Measurements from ENCODE around the gene NDOR1.

Gene NDOR1

GRCh38 chr9:137252555-137253506 is 47.3 kb downstream of the NDOR1 start:
- no peaks in the 10 kb centered on the region for H3K9me3 Mint-ChIP-seq
- no peaks in the 10 kb centered on the region for H3K27me3 Mint-ChIP-seq (ENCODE audit: low read depth)
- no peaks in the 10 kb centered on the region for H3K4me1 Mint-ChIP-seq
- no peak for TF ChIP-seq CTCF (IDR thresholded peaks at IDR 0.05; ENCODE audit: unreplicated experiment in 3 of 3)
- H3K27ac Mint-ChIP-seq: peak overlapping the region in 1 of 3 experiments; percentile 66
- H3K36me3 Mint-ChIP-seq (ENCODE audit: low read depth): no peaks in the 10 kb centered on the region
- peak overlapping the region; percentile 56 to 69 (median 61) for H3K4me3 Mint-ChIP-seq

GRCh38 chr9:137253717-137254623 is 48.5 kb downstream of the NDOR1 start:
- H3K4me1 Mint-ChIP-seq: no peaks in the 10 kb centered on the region
- H3K4me3 Mint-ChIP-seq: peak overlapping the region; percentile 93 to 95 (median 94)
- no peak for TF ChIP-seq CTCF (IDR thresholded peaks at IDR 0.05; ENCODE audit: unreplicated experiment in 3 of 3)
- H3K27ac Mint-ChIP-seq: peak overlapping the region; percentile 40 to 98 (median 69)
- peaks cover 4% of the 10 kb centered on the region for H3K36me3 Mint-ChIP-seq (ENCODE audit: low read depth)
- H3K9me3 Mint-ChIP-seq: no peaks in the 10 kb centered on the region
- H3K27me3 Mint-ChIP-seq (ENCODE audit: low read depth): no peaks in the 10 kb centered on the region

- TF ChIP-seq CTCF (IDR thresholded peaks at IDR 0.05; ENCODE audit: unreplicated experiment in 3 of 3): no peak
- H3K36me3 Mint-ChIP-seq (ENCODE audit: low read depth): peaks cover 8% of the 10 kb centered on the region
- H3K27me3 Mint-ChIP-seq (ENCODE audit: low read depth): no peaks in the 10 kb centered on the region
- H3K9me3 Mint-ChIP-seq: no peaks in the 10 kb centered on the region
- peak within 1 kb of the TSS; percentile 40 to 98 (median 69) for H3K27ac Mint-ChIP-seq
- H3K4me1 Mint-ChIP-seq: no peaks in the 10 kb centered on the region
- peak within 1 kb of the TSS; percentile 93 to 95 (median 94) for H3K4me3 Mint-ChIP-seq
Observed at GRCh38 chr9:137254624-137255447, 49.3 kb downstream of the NDOR1 start, which contains the start of gene NELFB. Gene NELFB, plus strand, starts transcription at chr9:137255327.

GRCh38 chr9:137255448-137256114 is 50.1 kb downstream of the NDOR1 start:
- no peak for TF ChIP-seq CTCF (IDR thresholded peaks at IDR 0.05; ENCODE audit: unreplicated experiment in 3 of 3)
- no peak overlapping the region for H3K27ac Mint-ChIP-seq
- peak overlapping the region; percentile 84 to 87 (median 85) for H3K4me3 Mint-ChIP-seq
- peaks cover 8% of the 10 kb centered on the region for H3K36me3 Mint-ChIP-seq (ENCODE audit: low read depth)
- H3K27me3 Mint-ChIP-seq (ENCODE audit: low read depth): no peaks in the 10 kb centered on the region
- no peaks in the 10 kb centered on the region for H3K9me3 Mint-ChIP-seq
- H3K4me1 Mint-ChIP-seq: no peaks in the 10 kb centered on the region

GRCh38 chr9:137256362-137256761 is 50.9 kb downstream of the NDOR1 start:
- H3K27ac Mint-ChIP-seq: no peak overlapping the region
- H3K36me3 Mint-ChIP-seq (ENCODE audit: low read depth): peaks cover 8% of the 10 kb centered on the region
- H3K4me3 Mint-ChIP-seq: peak overlapping the region; percentile 84 to 87 (median 85)
- no peak for TF ChIP-seq CTCF (IDR thresholded peaks at IDR 0.05; ENCODE audit: unreplicated experiment in 3 of 3)
- no peaks in the 10 kb centered on the region for H3K9me3 Mint-ChIP-seq
- no peaks in the 10 kb centered on the region for H3K27me3 Mint-ChIP-seq (ENCODE audit: low read depth)
- no peaks in the 10 kb centered on the region for H3K4me1 Mint-ChIP-seq
